Aorta (tissue), 5 donors: ENCODE data around the gene GPC5. TPM values are rescaled to one million over a fixed set of nuclear protein-coding genes. Genes with fewer than 3 reads are reported as not detected.

Source experiments
- ATAC-seq: fragments of 200-7000 bp; cut with Tn5 transposase; one replicate; pipeline ENCODE4 v1.9.1; 2022; ENCODE audit warnings: moderate library complexity; ENCODE audit not compliant: low FRiP score
- DNase-seq, 2 donors: peaks; one replicate each; pipeline ENCODE4 v3.0.0-alpha.2; 2020
- H3K27ac ChIP-seq, 2 donors: one replicate each; pipeline ENCODE4 v1.5.1; 2013; ENCODE audit warnings: low read length in 2 of 2, mild to moderate bottlenecking in 2 of 2, moderate library complexity in 2 of 2, control low read depth in 1 of 2, inconsistent platforms in 1 of 2, low read depth in 1 of 2
- H3K27me3 ChIP-seq, 2 donors: one replicate each; pipeline ENCODE4 v1.6.1; 2013; ENCODE audit warnings: control low read depth in 1 of 2, low read length in 1 of 2, mild to moderate bottlenecking in 1 of 2, moderate library complexity in 1 of 2; ENCODE audit not compliant: insufficient read depth in 2 of 2, control insufficient read depth in 1 of 2
- H3K36me3 ChIP-seq, 2 donors: one replicate each; pipeline ENCODE4 v1.6.1; 2013; ENCODE audit warnings: control low read depth in 1 of 2, low read length in 1 of 2, mild to moderate bottlenecking in 1 of 2; ENCODE audit not compliant: insufficient read depth in 2 of 2, control insufficient read depth in 1 of 2
- H3K4me1 ChIP-seq, 2 donors: one replicate each; pipeline ENCODE4 v1.6.1; 2013; ENCODE audit warnings: low read length in 2 of 2, control low read depth in 1 of 2, mild to moderate bottlenecking in 1 of 2, moderate library complexity in 1 of 2; ENCODE audit not compliant: insufficient read depth in 2 of 2, control insufficient read depth in 1 of 2
- H3K4me3 ChIP-seq, 2 donors: one replicate each; pipeline ENCODE4 v1.5.1; 2013; ENCODE audit warnings: low read length in 2 of 2, control low read depth in 1 of 2, mild to moderate bottlenecking in 1 of 2
- H3K9me3 ChIP-seq: one replicate; pipeline ENCODE4 v1.6.1; 2013; ENCODE audit warnings: mild to moderate bottlenecking, low read length; ENCODE audit not compliant: control insufficient read depth
- WGBS, 2 donors: extraction: QIAGEN DNeasy Blood & Tissue Kit; methylation state at CpG; one replicate each; pipeline ENCODE4 v1.1.7; 2013; 5-methylcytosine and 5-hydroxymethylcytosine counted together
- intact Hi-C, 2 donors: fragments of 100-400 bp; cut with DNase I; formaldehyde crosslinking; loops; one replicate each; pipeline versions ENCODE4 v1.14.2 to v1.15.0; 2022
- polyA plus RNA-seq, 2 donors: library from polyadenylated mRNA; stranded (reverse); fragments of 200-250 nt; gene quantifications; one replicate each; pipeline ENCODE4 v1.2.3, GENCODE V29; 2013
- total RNA-seq, 2 donors: library from RNA; stranded (reverse); fragmentation: NEBNext Ultra II Directional; extraction: Animal tissue kit (Norgen Biotek cat#: 25700); gene quantifications; one replicate each; pipeline ENCODE4 v1.2.1, GENCODE V29; 2021
- donor health status: healthy with polysubstance abuse.
- donor health status: Bipolar disorder and iron deficiency.
- donor health status: DM: no; HTN: no; CAD: no.
- donor health status: DM: no; HTN: no; CAD: no.
- donor health status: DM: yes; HTN: yes; CAD: no.

The GPC5 gene
- total and polyA plus RNA-seq, 4 donors, result 0.97 to 1.5 TPM; not detected in 2

- H3K27ac ChIP-seq, result no peak overlapping the region
- no peaks in the 10 kb centered on the region for H3K4me1 ChIP-seq
- no peaks in the 10 kb centered on the region for H3K36me3 ChIP-seq
- WGBS, 2 donors, result 81 to 86% methylated on average over 2 of the region's 2 CpGs
- DNase-seq (no peak), ATAC-seq (no peak)
- no peaks in the 10 kb centered on the region for H3K9me3 ChIP-seq
- no peaks in the 10 kb centered on the region for H3K27me3 ChIP-seq
- H3K4me3 ChIP-seq, result no peak overlapping the region
- intact Hi-C loops, result no loop called here
These were observed 148.5 kb downstream of the GPC5 start for GRCh38 chr13:91546900-91547299.

- WGBS, 2 donors, result 76 to 85% methylated on average over 2 of the region's 2 CpGs
- H3K9me3 ChIP-seq, result no peaks in the 10 kb centered on the region
- H3K4me1 ChIP-seq, result no peaks in the 10 kb centered on the region
- intact Hi-C loops, result no loop called here
- no peaks in the 10 kb centered on the region for H3K36me3 ChIP-seq
- H3K27me3 ChIP-seq, result no peaks in the 10 kb centered on the region
- H3K27ac ChIP-seq, result no peak overlapping the region
- no peak for DNase-seq
- H3K4me3 ChIP-seq, result no peak overlapping the region
- ATAC-seq, result no peak
These were observed 155.2 kb downstream of the GPC5 start for GRCh38 chr13:91553584-91553983.

GRCh38 chr13:91554101-91554500 lies 155.7 kb downstream of the GPC5 start:
- no peaks in the 10 kb centered on the region for H3K36me3 ChIP-seq
- 71 to 75% methylated on average over 1 of the region's 1 CpG for WGBS, 2 donors
- H3K9me3 ChIP-seq, result no peaks in the 10 kb centered on the region
- DNase-seq (no peak), ATAC-seq (no peak)
- H3K4me1 ChIP-seq, result no peaks in the 10 kb centered on the region
- intact Hi-C loops, result no loop called here
- H3K27me3 ChIP-seq, result no peaks in the 10 kb centered on the region
- H3K4me3 ChIP-seq, result no peak overlapping the region
- no peak overlapping the region for H3K27ac ChIP-seq

- no peaks in the 10 kb centered on the region for H3K36me3 ChIP-seq
- intact Hi-C loops, result no loop called here
- no peaks in the 10 kb centered on the region for H3K9me3 ChIP-seq
- ATAC-seq (no peak), DNase-seq (no peak)
- no peak overlapping the region for H3K27ac ChIP-seq
- H3K4me1 ChIP-seq, result no peaks in the 10 kb centered on the region
- H3K27me3 ChIP-seq, result no peaks in the 10 kb centered on the region
- 20 to 25% methylated on average over 5 of the region's 5 CpGs for WGBS, 2 donors
- no peak overlapping the region for H3K4me3 ChIP-seq
These were observed 159.1 kb downstream of the GPC5 start for GRCh38 chr13:91557328-91558090.

- Histone ChIP-seq H3K4me3 (no peak overlapping the region), H3K4me1 (no peaks in the 10 kb centered on the region), H3K27ac (no peak overlapping the region), H3K27me3 (no peaks in the 10 kb centered on the region), H3K36me3 (no peaks in the 10 kb centered on the region), H3K9me3 (no peaks in the 10 kb centered on the region)
- DNase-seq (no peak), ATAC-seq (no peak)
- 62 to 67% methylated on average over 5 of the region's 5 CpGs for WGBS, 2 donors
- intact Hi-C loops, result no loop called here
These were observed 165.4 kb downstream of the GPC5 start for GRCh38 chr13:91563799-91564198.

GRCh38 chr13:91564396-91564795 lies 166.0 kb downstream of the GPC5 start:
- intact Hi-C loops, result no loop called here
- 75 to 82% methylated on average over 4 of the region's 4 CpGs for WGBS, 2 donors

GRCh38 chr13:91565296-91565695 lies 166.9 kb downstream of the GPC5 start:
- H3K9me3 ChIP-seq, result no peaks in the 10 kb centered on the region
- no peak overlapping the region for H3K27ac ChIP-seq
- intact Hi-C loops, result no loop called here
- H3K4me1 ChIP-seq, result no peaks in the 10 kb centered on the region
- 81 to 84% methylated on average over 5 of the region's 5 CpGs for WGBS, 2 donors
- H3K36me3 ChIP-seq, result no peaks in the 10 kb centered on the region
- no peaks in the 10 kb centered on the region for H3K27me3 ChIP-seq
- ATAC-seq, result no peak
- no peak for DNase-seq
- H3K4me3 ChIP-seq, result no peak overlapping the region

More at GRCh38 chr13:91564396-91564795, 166.0 kb downstream of the GPC5 start:
- ATAC-seq (no peak), DNase-seq (no peak)
- H3K27ac ChIP-seq, result no peak overlapping the region
- H3K9me3 ChIP-seq, result no peaks in the 10 kb centered on the region
- H3K27me3 ChIP-seq, result no peaks in the 10 kb centered on the region
- no peaks in the 10 kb centered on the region for H3K4me1 ChIP-seq
- no peak overlapping the region for H3K4me3 ChIP-seq
- H3K36me3 ChIP-seq, result no peaks in the 10 kb centered on the region

- H3K27me3 ChIP-seq, result no peaks in the 10 kb centered on the region
- H3K27ac ChIP-seq, result no peak overlapping the region
- no peaks in the 10 kb centered on the region for H3K4me1 ChIP-seq
- WGBS, 2 donors, result 78% methylated on average over 5 of the region's 5 CpGs
- no peak overlapping the region for H3K4me3 ChIP-seq
- DNase-seq (no peak), ATAC-seq (no peak)
- intact Hi-C loops, result no loop called here
- H3K9me3 ChIP-seq, result no peaks in the 10 kb centered on the region
- H3K36me3 ChIP-seq, result no peaks in the 10 kb centered on the region
These were observed 169.2 kb downstream of the GPC5 start for GRCh38 chr13:91567485-91568207.

GRCh38 chr13:91571681-91572080 lies 173.3 kb downstream of the GPC5 start:
- ATAC-seq (no peak), DNase-seq (no peak)
- WGBS, 2 donors, result 89 to 93% methylated on average over 5 of the region's 5 CpGs
- no peaks in the 10 kb centered on the region for H3K9me3 ChIP-seq
- H3K4me3 ChIP-seq, result no peak overlapping the region
- no peaks in the 10 kb centered on the region for H3K4me1 ChIP-seq
- intact Hi-C loops, result no loop called here
- no peaks in the 10 kb centered on the region for H3K36me3 ChIP-seq
- H3K27ac ChIP-seq, result no peak overlapping the region
- no peaks in the 10 kb centered on the region for H3K27me3 ChIP-seq
